Measurements from ENCODE around the gene SLC40A1. TPM values are rescaled to one million over a fixed set of nuclear protein-coding genes. Genes with fewer than 3 reads are reported as not detected.

SLC40A1 gene
- total and polyA plus RNA-seq, 10 of the 15 experiments (the other 5 are each of a cell fraction or from before 2014, with no cell fraction given) = 0.01 to 0.38 (median 0.08) TPM; not detected in 7

- no peak for TF ChIP-seq PRDM15 (CRISPR knock-in tag; IDR thresholded peaks at IDR 0.05)
Observed at GRCh38 chr2:189527812-189528592, 52.6 kb downstream of the SLC40A1 start (continued).

- Histone ChIP-seq H3K4me3 (no peak overlapping the region), H4K20me1 (ENCODE audit: control insufficient read depth, insufficient read depth) (no peaks in the 10 kb centered on the region), H3K4me2 (ENCODE audit: control insufficient read depth, insufficient read depth) (0 out of 2 replicates have a peak overlapping the region, but pooled peaks have one; percentile 28), H3K9ac (ENCODE audit: control insufficient read depth, insufficient read depth, low read length) (no peak overlapping the region), H3K79me2 (ENCODE audit: control insufficient read depth, insufficient read depth, low read length) (no peaks in the 10 kb centered on the region), H3K9me3 (replicated peaks; ENCODE audit: control insufficient read depth, insufficient read depth, low read length) (no peaks in the 10 kb centered on the region), H3K27ac (ENCODE audit: control insufficient read depth, insufficient read depth) (no peak overlapping the region), H3K4me1 (ENCODE audit: control insufficient read depth, insufficient read depth, low read length) (no peaks in the 10 kb centered on the region), H3K36me3 (ENCODE audit: control insufficient read depth in 2 of 2, insufficient read depth in 2 of 2, low read length in 1 of 2) (no peaks in the 10 kb centered on the region), H2AFZ (ENCODE audit: control insufficient read depth, low read depth, low read length) (no peak overlapping the region; the same call in none of the 2 replicates), H3K27me3 (replicated peaks in 1 of 2; ENCODE audit: control insufficient read depth in 2 of 2, insufficient read depth in 2 of 2, low read length in 1 of 2) (no peaks in the 10 kb centered on the region; a peak in 1 of 4 replicates)
- TF ChIP-seq PKNOX1 (IDR thresholded peaks at IDR 0.05) (no peak), BCL11A (IDR thresholded peaks at IDR 0.05; ENCODE audit: low read depth, low read length) (0 out of 2 replicates have a peak, but pooled peaks have one; percentile 21), CBX5 (IDR thresholded peaks at IDR 0.05; ENCODE audit: low read depth) (no peak)
- FAIRE-seq (no peak), DNase-seq (ENCODE audit: low read depth, low spot score) (no peak), ATAC-seq (peak; percentile 73)
- BruUV-seq (replicated peaks) = no TSS peak
- ChIA-PET SMC1A (ENCODE audit: uncharacterized antibody, unreplicated experiment) (interaction anchor here (1.2 to 1.7 kb wide), 4 partner anchors 9 to 42 kb away, joined by 3 to 5 read pairs (median 4); no protein-coding TSS in a partner anchor), POLR2A (no interaction called here), RAD21 (ENCODE audit: unreplicated experiment) (no interaction called here), CTCF (interaction anchor here (1.0 kb wide), 1 partner anchor 8 kb away, joined by 3 read pairs; no protein-coding TSS in a partner anchor)
- in situ Hi-C loops (cut with MboI) = no loop called here
- intact Hi-C loops (cut with micrococcal nuclease; ENCODE audit: unreplicated experiment) = no loop called here
- WGBS (ENCODE audit: insufficient coverage, insufficient replicate concordance, low lambda C conversion rate, missing lambda C conversion rate) = 42% methylated on average over 13 of the region's 13 CpGs
Observed at GRCh38 chr2:189527041-189527750, 53.4 kb downstream of the SLC40A1 start.

Measured in GM12878 (cell line).